Activated CD8-positive, alpha-beta T cell treated with anti-CD3 and anti-CD28 coated beads for 36 hours (primary cell): ENCODE data around the gene TRANK1. TPM values are rescaled to one million over a fixed set of nuclear protein-coding genes. Genes with fewer than 3 reads are reported as not detected.

Experiments used
- ATAC-seq: fragments of 200-7000 bp; cut with Tn5 transposase; one replicate; pipeline ENCODE4 v1.10.0; 2021; ENCODE audit warnings: mild to moderate bottlenecking, moderate library complexity
- CTCF ChIA-PET: fragments of 350-600 bp; sonication (Branson Sonifier 250); formaldehyde crosslinking; loops from one replicate; lab custom pipeline; 2021; ENCODE audit warnings: antibody characterized with exemption; lab: Charles Lee
- POLR2A ChIA-PET: fragments of 350-600 bp; sonication (Branson Sonifier 250); formaldehyde crosslinking; loops from one replicate; lab custom pipeline; 2021; ENCODE audit warnings: antibody characterized with exemption; lab: Charles Lee
- DNase-seq: peaks from one replicate; pipeline ENCODE4 v3.0.0-alpha.2; 2020
- H3K27ac Mint-ChIP-seq: one replicate; pipeline ENCODE4 v1.8.0; 2021; ENCODE audit warnings: mild to moderate bottlenecking, mixed read lengths
- H3K27me3 Mint-ChIP-seq: one replicate; pipeline ENCODE4 v1.8.0; 2021; ENCODE audit warnings: mixed read lengths
- H3K36me3 Mint-ChIP-seq: one replicate; pipeline ENCODE4 v1.8.0; 2021; ENCODE audit warnings: low read depth, mixed read lengths
- H3K4me1 Mint-ChIP-seq: one replicate; pipeline ENCODE4 v1.8.0; 2021; ENCODE audit warnings: low read depth, mixed read lengths
- H3K4me3 Mint-ChIP-seq: one replicate; pipeline ENCODE4 v1.8.0; 2021; ENCODE audit warnings: mild to moderate bottlenecking, moderate library complexity, mixed read lengths
- H3K9me3 Mint-ChIP-seq: one replicate; pipeline ENCODE4 v1.8.0; 2021; ENCODE audit warnings: mixed read lengths
- CTCF ChIP-seq: fragments of 200-600 bp; IDR thresholded peaks from one replicate; pipeline ENCODE4 v1.8.0; 2022; ENCODE audit warnings: antibody characterized with exemption, mild to moderate bottlenecking
- intact Hi-C: fragments of 100-400 bp; cut with micrococcal nuclease; formaldehyde crosslinking; loops from one replicate; pipeline ENCODE4 v1.10.0; 2022
- total RNA-seq, 2 experiments: library from RNA; stranded (reverse); gene quantifications; one replicate each; pipeline ENCODE4 v1.2.3, GENCODE V29; 2021

The TRANK1 gene
- total RNA-seq, 2 experiments from 2014 or later = 16.0 to 17.4 TPM

GRCh38 chr3:36852071-36852470, 92.8 kb downstream of the TRANK1 start:
- H3K4me3 Mint-ChIP-seq = no peak overlapping the region
- H3K9me3 Mint-ChIP-seq = no peaks in the 10 kb centered on the region
- H3K27me3 Mint-ChIP-seq = no peaks in the 10 kb centered on the region
- H3K36me3 Mint-ChIP-seq = peaks cover 14% of the 10 kb centered on the region
- no peak for TF ChIP-seq CTCF
- DNase-seq = no peak
- intact Hi-C loops = no loop called here
- no peak for ATAC-seq
- H3K27ac Mint-ChIP-seq = no peak overlapping the region
- CTCF ChIA-PET = interaction anchor here (1.3 to 2.3 kb wide), 3 partner anchors 15 to 108 kb away, joined by 3 to 21 read pairs (median 4); no protein-coding TSS in a partner anchor
- no peaks in the 10 kb centered on the region for H3K4me1 Mint-ChIP-seq
- POLR2A ChIA-PET = interaction anchor here (0.8 kb wide), 1 partner anchor 1142 kb away, joined by 3 read pairs; no protein-coding TSS in a partner anchor

GRCh38 chr3:36850743-36851142, 94.1 kb downstream of the TRANK1 start:
- DNase-seq (no peak), ATAC-seq (no peak)
- no peak for TF ChIP-seq CTCF
- no peak overlapping the region for H3K4me3 Mint-ChIP-seq
- POLR2A ChIA-PET = no interaction called here
- H3K27me3 Mint-ChIP-seq = no peaks in the 10 kb centered on the region
- H3K27ac Mint-ChIP-seq = no peak overlapping the region
- H3K36me3 Mint-ChIP-seq = peaks cover 18% of the 10 kb centered on the region
- no peaks in the 10 kb centered on the region for H3K9me3 Mint-ChIP-seq
- H3K4me1 Mint-ChIP-seq = peaks cover 4% of the 10 kb centered on the region
- CTCF ChIA-PET = interaction anchor here (1.0 to 2.3 kb wide), 4 partner anchors 11 to 109 kb away, joined by 3 to 21 read pairs (median 4); no protein-coding TSS in a partner anchor
- intact Hi-C loops = no loop called here

GRCh38 chr3:36846406-36846805, 98.4 kb downstream of the TRANK1 start:
- intact Hi-C loops = no loop called here
- DNase-seq (no peak), ATAC-seq (no peak)
- H3K9me3 Mint-ChIP-seq = peaks cover 5% of the 10 kb centered on the region
- no peaks in the 10 kb centered on the region for H3K27me3 Mint-ChIP-seq
- H3K36me3 Mint-ChIP-seq = peaks cover 38% of the 10 kb centered on the region
- no peak overlapping the region for H3K27ac Mint-ChIP-seq
- no peak for TF ChIP-seq CTCF
- POLR2A ChIA-PET = interaction anchor here (0.8 to 1.4 kb wide), 3 partner anchors 11 to 28 kb away, joined by 3 to 4 read pairs (median 3); no protein-coding TSS in a partner anchor
- CTCF ChIA-PET = interaction anchor here (1.0 to 1.2 kb wide), 2 partner anchors 11 to 113 kb away, joined by 3 read pairs; no protein-coding TSS in a partner anchor
- no peak overlapping the region for H3K4me3 Mint-ChIP-seq
- peaks cover 26% of the 10 kb centered on the region for H3K4me1 Mint-ChIP-seq

- TF ChIP-seq CTCF = peak; percentile 73
- peak overlapping the region; percentile 27 for H3K27ac Mint-ChIP-seq
- H3K4me3 Mint-ChIP-seq = no peak overlapping the region
- POLR2A ChIA-PET = interaction anchor here (0.7 kb wide), 1 partner anchor 24 kb away, joined by 7 read pairs; no protein-coding TSS in a partner anchor
- H3K36me3 Mint-ChIP-seq = peaks cover 52% of the 10 kb centered on the region
- CTCF ChIA-PET = interaction anchor here (0.9 to 3.0 kb wide), 8 partner anchors 13 to 116 kb away, joined by 3 to 15 read pairs (median 4); no protein-coding TSS in a partner anchor
- H3K4me1 Mint-ChIP-seq = peaks cover 26% of the 10 kb centered on the region
- H3K9me3 Mint-ChIP-seq = peaks cover 6% of the 10 kb centered on the region
- DNase-seq = peak; percentile 81
- H3K27me3 Mint-ChIP-seq = no peaks in the 10 kb centered on the region
- intact Hi-C loops = no loop called here
- ATAC-seq = peak; percentile 85
Measured at GRCh38 chr3:36843065-36844051, 101.5 kb downstream of the TRANK1 start.
